Caco-2 (cell line): Measurements from ENCODE around the gene SPNS2. TPM values are rescaled to one million over a fixed set of nuclear protein-coding genes. Genes with fewer than 3 reads are reported as not detected.
A peak's percentile ranks its signal among the peaks of the same experiment; 100 is the strongest.
"Not testable (repeated sequence)": the region's sequence is repeated elsewhere in the genome, so short reads cannot be mapped to it uniquely, and the experiment has no call there.

ENCODE experiments used
- BruUV-seq: library from RNA; stranded (reverse); fragments of 400-500 nt; replicated peaks from 2 replicates; lab custom pipeline; 2021; lab: Mats Ljungman, UMichigan
- CTCF ChIA-PET: fragments of 300-600 bp; sonication (Branson Sonifier 250); formaldehyde crosslinking; loops from one replicate; lab custom pipeline; 2022; ENCODE audit warnings: antibody characterized with exemption; lab: Charles Lee
- POLR2A ChIA-PET: fragments of 300-600 bp; sonication (Branson Sonifier 250); formaldehyde crosslinking; loops from one replicate; lab custom pipeline; 2022; ENCODE audit warnings: antibody characterized with exemption; lab: Charles Lee
- DNase-seq, 2 experiments: peaks; one replicate each; pipeline versions ENCODE4 v3.0.0 to v3.0.0-alpha.2; 2020 to 2022
- H3K27me3 ChIP-seq: replicated peaks from 2 replicates; pipeline ENCODE4 v1.6.0; 2011; ENCODE audit warnings: low read length; ENCODE audit not compliant: control insufficient read depth, insufficient read depth
- H3K36me3 ChIP-seq: 2 replicates; pipeline ENCODE4 v1.5.1; 2011; ENCODE audit warnings: low read length; ENCODE audit not compliant: control insufficient read depth, insufficient read depth
- H3K4me1 ChIP-seq: fragments of 250-450 bp; sonication (Bioruptor Pico); 2 replicates; pipeline ENCODE4 v1.5.1; 2020; ENCODE audit warnings: mild to moderate bottlenecking
- H3K4me3 ChIP-seq: 2 replicates; pipeline ENCODE4 v1.5.1; 2011; ENCODE audit warnings: low read depth, mild to moderate bottlenecking, control low read depth, low read length
- H3K9me3 ChIP-seq: fragments of 250-450 bp; sonication (Bioruptor Pico); 2 replicates; pipeline ENCODE4 v1.5.1; 2020; ENCODE audit warnings: mild to moderate bottlenecking, moderate library complexity
- H3K27ac Mint-ChIP-seq: one replicate; pipeline ENCODE4 v1.8.0; 2022; ENCODE audit warnings: mixed read lengths; ENCODE audit not compliant: unreplicated experiment
- H3K27me3 Mint-ChIP-seq: one replicate; pipeline ENCODE4 v1.8.0; 2022; ENCODE audit warnings: mixed read lengths; ENCODE audit not compliant: insufficient read depth, unreplicated experiment
- H3K36me3 Mint-ChIP-seq: one replicate; pipeline ENCODE4 v1.8.0; 2022; ENCODE audit warnings: mild to moderate bottlenecking, mixed read lengths; ENCODE audit not compliant: insufficient read depth, unreplicated experiment
- H3K4me1 Mint-ChIP-seq: one replicate; pipeline ENCODE4 v1.8.0; 2022; ENCODE audit warnings: low read depth, mixed read lengths; ENCODE audit not compliant: unreplicated experiment
- H3K4me3 Mint-ChIP-seq: one replicate; pipeline ENCODE4 v1.8.0; 2022; ENCODE audit warnings: mild to moderate bottlenecking, moderate library complexity, mixed read lengths; ENCODE audit not compliant: unreplicated experiment
- H3K9me3 Mint-ChIP-seq: one replicate; pipeline ENCODE4 v1.8.0; 2022; ENCODE audit warnings: mixed read lengths; ENCODE audit not compliant: unreplicated experiment
- CTCF ChIP-seq, 2 experiments: fragments of 200-600 bp in 1 of 2; IDR thresholded peaks; 1 replicate in 1 of 2; 2 replicates in 1 of 2; pipeline versions ENCODE4 v1.5.1 to v1.8.0; 2011 to 2022; ENCODE audit warnings: antibody characterized with exemption in 1 of 2, control low read depth in 1 of 2, inconsistent platforms in 1 of 2, low read depth in 1 of 2, low read length in 1 of 2, mild to moderate bottlenecking in 1 of 2, moderate library complexity in 1 of 2; ENCODE audit not compliant: insufficient read depth in 1 of 2, severe bottlenecking in 1 of 2, unreplicated experiment in 1 of 2
- intact Hi-C: fragments of 100-400 bp; cut with micrococcal nuclease; formaldehyde crosslinking; loops from one replicate; pipeline ENCODE4 v1.10.0; 2022; ENCODE audit not compliant: unreplicated experiment
- total RNA-seq: library from RNA; stranded (reverse); gene quantifications from 2 replicates; pipeline ENCODE4 v1.2.3, GENCODE V29; 2022

SPNS2 gene
- total RNA-seq, 1 experiment from 2014 or later, result 1.00 TPM

DNA sequence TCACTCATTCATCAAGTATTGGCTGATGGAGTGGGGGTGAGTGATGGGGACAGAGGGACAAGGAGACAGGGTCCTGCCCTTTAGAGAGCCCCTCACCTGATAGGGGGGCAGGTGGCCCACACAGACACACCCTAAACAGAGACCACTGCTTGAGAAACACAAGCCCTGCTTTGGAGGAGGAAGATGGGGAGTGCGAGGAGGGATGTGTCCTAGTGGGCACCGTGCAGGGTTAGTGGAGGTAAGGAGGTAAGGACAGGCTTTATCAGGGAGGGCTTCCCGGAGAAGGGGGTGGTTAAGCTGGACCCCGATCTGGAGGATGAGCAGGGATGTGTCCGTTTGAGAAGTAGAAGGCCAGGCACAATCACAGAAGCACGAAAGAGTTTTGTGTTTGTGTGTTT, 77.5 kb downstream of the SPNS2 start:
- H3K9me3 ChIP-seq, result no peaks in the 10 kb centered on the region
- H3K9me3 Mint-ChIP-seq, result no peaks in the 10 kb centered on the region
- no peak overlapping the region for H3K4me3 Mint-ChIP-seq
- no TSS peak for BruUV-seq
- no peak for DNase-seq
- no peak for TF ChIP-seq CTCF (IDR thresholded peaks at IDR 0.05; ENCODE audit: insufficient read depth in 1 of 2, low read depth in 1 of 2, low read length in 1 of 2, severe bottlenecking in 1 of 2, unreplicated experiment in 1 of 2)
- peaks cover 8% of the 10 kb centered on the region for H3K4me1 ChIP-seq
- intact Hi-C loops, result no loop called here
- H3K36me3 Mint-ChIP-seq, result no peaks in the 10 kb centered on the region
- no peak overlapping the region for H3K4me3 ChIP-seq
- peak overlapping the region; percentile 63 for H3K27ac Mint-ChIP-seq
- H3K27me3 Mint-ChIP-seq, result no peaks in the 10 kb centered on the region
- no peaks in the 10 kb centered on the region for H3K27me3 ChIP-seq
- H3K36me3 ChIP-seq, result no peaks in the 10 kb centered on the region
- H3K4me1 Mint-ChIP-seq, result no peaks in the 10 kb centered on the region
- POLR2A ChIA-PET, result no interaction called here
- CTCF ChIA-PET, result interaction anchor here (0.6 kb wide), 1 partner anchor 35 kb away, joined by 3 read pairs; no protein-coding TSS in a partner anchor

DNA sequence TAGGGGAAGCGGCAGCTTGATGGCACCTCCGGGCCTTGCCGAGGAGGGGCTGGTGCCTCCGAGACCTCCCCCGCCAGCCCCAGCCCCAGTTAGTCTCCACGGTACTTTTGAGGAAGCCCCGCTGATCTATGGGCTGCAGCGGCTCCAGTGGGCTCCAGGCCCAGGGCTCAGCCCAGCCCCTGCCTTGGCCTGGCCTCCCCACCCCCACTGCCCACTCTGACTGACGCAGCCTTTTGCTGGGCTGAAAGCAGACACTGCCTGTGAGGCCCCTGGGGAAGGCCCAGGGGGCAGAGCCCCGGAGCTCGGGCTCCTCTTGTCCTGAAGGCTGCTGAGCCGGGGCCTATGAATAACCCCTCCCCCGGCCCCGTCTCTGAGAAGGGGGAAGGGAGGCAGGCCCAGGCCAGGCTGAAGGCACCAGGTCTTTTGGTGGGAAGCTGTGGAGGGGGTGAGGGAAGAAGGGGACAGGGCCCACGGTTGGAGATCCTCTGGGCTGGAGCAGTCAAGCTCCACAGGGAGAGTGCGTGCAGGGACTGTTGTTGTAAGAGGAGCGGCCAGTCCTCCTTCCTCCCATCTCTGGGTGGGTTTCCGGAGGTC, 78.1 kb downstream of the SPNS2 start:
- Mint-ChIP-seq H3K4me3 (no peak overlapping the region), H3K9me3 (no peaks in the 10 kb centered on the region), H3K27ac (no peak overlapping the region), H3K36me3 (no peaks in the 10 kb centered on the region), H3K27me3 (no peaks in the 10 kb centered on the region), H3K4me1 (no peaks in the 10 kb centered on the region)
- TF ChIP-seq CTCF (IDR thresholded peaks at IDR 0.05; ENCODE audit: insufficient read depth in 1 of 2, low read depth in 1 of 2, low read length in 1 of 2, severe bottlenecking in 1 of 2, unreplicated experiment in 1 of 2), result no peak
- Histone ChIP-seq H3K4me3 (no peak overlapping the region), H3K36me3 (no peaks in the 10 kb centered on the region), H3K27me3 (no peaks in the 10 kb centered on the region), H3K9me3 (no peaks in the 10 kb centered on the region), H3K4me1 (peaks cover 8% of the 10 kb centered on the region)
- no TSS peak for BruUV-seq
- POLR2A ChIA-PET, result no interaction called here
- CTCF ChIA-PET, result interaction anchor here (0.6 kb wide), 1 partner anchor 34 kb away, joined by 3 read pairs; no protein-coding TSS in a partner anchor
- intact Hi-C loops, result no loop called here
- DNase-seq, result no peak

- CTCF ChIA-PET, result no interaction called here
- BruUV-seq, result no TSS peak
- H3K27ac Mint-ChIP-seq, result no peak overlapping the region
- intact Hi-C loops, result no loop called here
- POLR2A ChIA-PET, result no interaction called here
- H3K4me3 Mint-ChIP-seq, result no peak overlapping the region
- no peaks in the 10 kb centered on the region for H3K9me3 Mint-ChIP-seq
- no peak for DNase-seq
- H3K36me3 Mint-ChIP-seq, result no peaks in the 10 kb centered on the region
- no peaks in the 10 kb centered on the region for H3K27me3 Mint-ChIP-seq
- Histone ChIP-seq H3K9me3 (no peaks in the 10 kb centered on the region), H3K27me3 (no peaks in the 10 kb centered on the region), H3K36me3 (no peaks in the 10 kb centered on the region), H3K4me1 (peaks cover 8% of the 10 kb centered on the region), H3K4me3 (no peak overlapping the region)
- no peaks in the 10 kb centered on the region for H3K4me1 Mint-ChIP-seq
- TF ChIP-seq CTCF (IDR thresholded peaks at IDR 0.05; ENCODE audit: insufficient read depth in 1 of 2, low read depth in 1 of 2, low read length in 1 of 2, severe bottlenecking in 1 of 2, unreplicated experiment in 1 of 2), result no peak
Measured at GRCh38 chr17:4577386-4577993, 78.8 kb downstream of the SPNS2 start.

GRCh38 chr17:4578349-4578748, 79.7 kb downstream of the SPNS2 start:
- H3K36me3 ChIP-seq, H3K27me3 Mint-ChIP-seq, H3K4me1 ChIP-seq, H3K27ac Mint-ChIP-seq, CTCF ChIA-PET, H3K36me3 Mint-ChIP-seq, intact Hi-C loops, H3K27me3 ChIP-seq, H3K4me1 Mint-ChIP-seq, POLR2A ChIA-PET, H3K9me3 ChIP-seq, H3K9me3 Mint-ChIP-seq, DNase-seq, H3K4me3 Mint-ChIP-seq, BruUV-seq, H3K4me3 ChIP-seq: not testable (repeated sequence)
